ENCODE results near the gene NCS1. TPM values are rescaled to one million over a fixed set of nuclear protein-coding genes. Genes with fewer than 3 reads are reported as not detected.

Gene NCS1
- total RNA-seq, 2 donors from 2014 or later: 4.5 to 26.1 TPM

DNA sequence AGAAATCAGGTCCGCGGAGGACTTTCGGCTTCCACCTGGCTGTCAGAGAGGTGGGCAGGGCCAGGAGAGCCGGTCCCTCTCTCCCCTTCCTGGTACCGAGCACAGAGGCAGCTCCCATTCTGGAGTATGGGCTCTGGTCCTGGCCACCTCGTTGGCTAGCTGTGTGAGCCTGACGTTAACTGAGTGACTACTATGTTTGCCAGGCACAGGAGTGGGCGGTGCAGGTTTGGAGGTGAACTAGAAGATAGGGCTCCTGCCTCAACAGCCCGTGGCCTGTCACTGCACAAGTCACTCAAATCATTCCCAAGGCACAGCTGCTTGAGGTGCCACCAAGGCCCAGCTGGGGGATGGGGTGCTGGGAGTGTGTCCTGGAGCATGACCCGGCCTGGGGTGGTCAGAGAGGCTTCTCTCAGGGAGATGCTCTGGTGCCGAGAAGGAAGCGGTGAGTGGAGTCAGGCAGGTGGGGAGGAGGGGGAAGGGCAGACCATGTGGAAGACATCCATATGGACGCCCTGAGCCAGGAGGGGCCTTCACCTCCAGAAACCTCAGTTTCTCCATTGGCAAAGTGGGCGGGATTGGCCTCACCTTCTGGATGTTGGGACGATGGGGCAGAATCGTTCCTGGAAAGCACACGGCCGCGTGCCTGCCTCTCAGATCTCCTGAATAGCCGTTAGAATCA, 39.5 kb downstream of the NCS1 start:
- no peaks in the 10 kb centered on the region for H3K27me3 ChIP-seq
- no peaks in the 10 kb centered on the region for H3K9me3 ChIP-seq
- TF ChIP-seq, protein P1, sequence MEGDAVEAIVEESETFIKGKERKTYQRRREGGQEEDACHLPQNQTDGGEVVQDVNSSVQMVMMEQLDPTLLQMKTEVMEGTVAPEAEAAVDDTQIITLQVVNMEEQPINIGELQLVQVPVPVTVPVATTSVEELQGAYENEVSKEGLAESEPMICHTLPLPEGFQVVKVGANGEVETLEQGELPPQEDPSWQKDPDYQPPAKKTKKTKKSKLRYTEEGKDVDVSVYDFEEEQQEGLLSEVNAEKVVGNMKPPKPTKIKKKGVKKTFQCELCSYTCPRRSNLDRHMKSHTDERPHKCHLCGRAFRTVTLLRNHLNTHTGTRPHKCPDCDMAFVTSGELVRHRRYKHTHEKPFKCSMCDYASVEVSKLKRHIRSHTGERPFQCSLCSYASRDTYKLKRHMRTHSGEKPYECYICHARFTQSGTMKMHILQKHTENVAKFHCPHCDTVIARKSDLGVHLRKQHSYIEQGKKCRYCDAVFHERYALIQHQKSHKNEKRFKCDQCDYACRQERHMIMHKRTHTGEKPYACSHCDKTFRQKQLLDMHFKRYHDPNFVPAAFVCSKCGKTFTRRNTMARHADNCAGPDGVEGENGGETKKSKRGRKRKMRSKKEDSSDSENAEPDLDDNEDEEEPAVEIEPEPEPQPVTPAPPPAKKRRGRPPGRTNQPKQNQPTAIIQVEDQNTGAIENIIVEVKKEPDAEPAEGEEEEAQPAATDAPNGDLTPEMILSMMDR (IDR thresholded peaks at IDR 0.05): no peak
- H3K27ac ChIP-seq: no peak overlapping the region
- H3K4me1 ChIP-seq: no peaks in the 10 kb centered on the region
- no peak overlapping the region for H3K4me3 ChIP-seq
- no peaks in the 10 kb centered on the region for H3K36me3 ChIP-seq
- DNase-seq (ENCODE audit: low spot score): no peak

- H3K27me3 ChIP-seq: no peaks in the 10 kb centered on the region
- no peaks in the 10 kb centered on the region for H3K36me3 ChIP-seq
- no peaks in the 10 kb centered on the region for H3K9me3 ChIP-seq
- no peak overlapping the region for H3K4me3 ChIP-seq
- no peak for DNase-seq (ENCODE audit: low spot score)
- H3K27ac ChIP-seq: no peak overlapping the region
- TF ChIP-seq, protein P1 (IDR thresholded peaks at IDR 0.05): no peak
- H3K4me1 ChIP-seq: no peaks in the 10 kb centered on the region
Measured at GRCh38 chr9:130212543-130213297, 40.5 kb downstream of the NCS1 start.

GRCh38 chr9:130213911-130214761, 41.9 kb downstream of the NCS1 start:
- no peak for DNase-seq (ENCODE audit: low spot score)
- no peaks in the 10 kb centered on the region for H3K9me3 ChIP-seq
- H3K27ac ChIP-seq: no peak overlapping the region
- H3K4me1 ChIP-seq: no peaks in the 10 kb centered on the region
- TF ChIP-seq, protein P1 (IDR thresholded peaks at IDR 0.05): no peak
- no peaks in the 10 kb centered on the region for H3K27me3 ChIP-seq
- no peak overlapping the region for H3K4me3 ChIP-seq
- no peaks in the 10 kb centered on the region for H3K36me3 ChIP-seq

GRCh38 chr9:130214776-130215340, 42.7 kb downstream of the NCS1 start:
- H3K36me3 ChIP-seq: no peaks in the 10 kb centered on the region
- TF ChIP-seq, protein P1 (IDR thresholded peaks at IDR 0.05): no peak
- no peak for DNase-seq (ENCODE audit: low spot score)
- no peaks in the 10 kb centered on the region for H3K27me3 ChIP-seq
- no peak overlapping the region for H3K4me3 ChIP-seq
- no peaks in the 10 kb centered on the region for H3K9me3 ChIP-seq
- H3K27ac ChIP-seq: no peak overlapping the region
- H3K4me1 ChIP-seq: no peaks in the 10 kb centered on the region

DNA sequence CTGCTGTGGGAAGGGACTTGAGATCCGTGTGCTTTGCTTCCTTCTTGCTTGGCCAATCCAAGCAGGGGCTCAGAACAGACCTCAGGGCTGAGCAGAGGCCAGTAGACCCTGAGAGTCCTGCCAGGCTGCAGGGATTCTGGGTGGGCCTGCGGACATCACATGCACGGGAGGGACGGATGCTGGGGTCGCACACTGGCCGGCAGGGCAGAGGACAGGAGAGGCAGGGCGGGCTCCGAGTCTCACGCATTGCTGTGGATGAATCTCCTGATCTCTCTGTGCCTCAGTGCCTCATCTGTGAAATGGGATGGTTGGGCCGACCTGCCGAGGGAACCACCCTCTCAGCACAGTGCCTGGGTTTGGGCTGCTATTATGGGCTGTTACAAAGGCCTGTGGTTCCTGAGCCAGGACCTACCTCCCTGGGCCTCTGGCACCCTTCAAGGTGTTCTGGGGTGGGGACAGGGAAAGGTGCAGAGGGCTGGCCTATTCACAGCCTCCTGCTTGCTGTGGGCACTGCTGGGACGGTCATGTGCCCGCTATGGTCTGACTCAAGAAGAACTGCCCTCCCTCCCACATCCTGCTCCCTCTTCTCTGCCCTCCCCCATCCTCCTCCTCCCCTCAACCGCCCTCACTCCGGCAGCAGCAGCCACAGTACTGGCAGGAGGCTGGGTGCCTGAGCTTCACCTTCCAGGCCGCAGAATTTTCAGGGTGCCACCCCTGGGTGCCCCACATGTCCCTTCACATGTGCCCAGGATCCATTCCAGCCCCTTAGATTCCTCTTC, 43.3 kb downstream of the NCS1 start:
- H3K9me3 ChIP-seq: no peaks in the 10 kb centered on the region
- TF ChIP-seq, protein P1 (IDR thresholded peaks at IDR 0.05): no peak
- no peak overlapping the region for H3K4me3 ChIP-seq
- DNase-seq (ENCODE audit: low spot score): no peak
- H3K27me3 ChIP-seq: no peaks in the 10 kb centered on the region
- no peak overlapping the region for H3K27ac ChIP-seq
- H3K36me3 ChIP-seq: no peaks in the 10 kb centered on the region
- H3K4me1 ChIP-seq: no peaks in the 10 kb centered on the region

Data from right atrium auricular region (tissue), 2 donors.